Urothelium cell line (cell line): ENCODE results near the gene PTDSS2.
A peak's percentile ranks its signal among the peaks of the same experiment; 100 is the strongest.

ENCODE experiments used
- DNase-seq: peaks from one replicate; pipeline ENCODE4 v3.0.0; 2011; ENCODE audit warnings: low spot score, mixed read lengths
- FAIRE-seq: peaks from 2 replicates; lab custom pipeline; 2011; peaks lifted over from hg19 to GRCh38; lab: Jason Lieb, UNC

PTDSS2 gene

GRCh38 chr11:445765-446588 lies 4.1 kb upstream of the PTDSS2 start:
- DNase-seq (no peak), FAIRE-seq (no peak)

DNA sequence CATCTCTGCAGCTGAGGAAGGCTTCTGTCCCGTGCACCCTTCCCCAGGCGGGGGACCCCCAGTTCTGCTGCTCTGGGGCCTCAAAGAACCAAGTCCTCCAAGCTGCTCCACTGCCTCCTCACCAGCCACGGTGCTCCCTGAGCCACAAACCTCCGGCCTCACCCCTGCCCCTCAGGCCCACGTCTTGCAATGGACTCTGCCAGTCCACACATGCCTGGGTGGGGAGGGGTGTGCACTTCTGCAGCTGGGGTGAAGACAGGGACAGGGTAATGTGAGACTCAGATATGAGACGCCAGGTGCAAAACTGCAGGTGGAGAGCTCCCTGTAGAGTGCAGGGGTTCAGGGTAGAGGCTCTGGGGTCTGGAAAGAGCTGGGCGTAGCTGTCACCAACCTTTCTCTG lies 3.2 kb upstream of the PTDSS2 start:
- FAIRE-seq (no peak), DNase-seq (no peak)

- peak; percentile 13 for FAIRE-seq
- peak; percentile 92 for DNase-seq
Observed at GRCh38 chr11:447923-448731, 2.0 kb upstream of the PTDSS2 start.

DNA sequence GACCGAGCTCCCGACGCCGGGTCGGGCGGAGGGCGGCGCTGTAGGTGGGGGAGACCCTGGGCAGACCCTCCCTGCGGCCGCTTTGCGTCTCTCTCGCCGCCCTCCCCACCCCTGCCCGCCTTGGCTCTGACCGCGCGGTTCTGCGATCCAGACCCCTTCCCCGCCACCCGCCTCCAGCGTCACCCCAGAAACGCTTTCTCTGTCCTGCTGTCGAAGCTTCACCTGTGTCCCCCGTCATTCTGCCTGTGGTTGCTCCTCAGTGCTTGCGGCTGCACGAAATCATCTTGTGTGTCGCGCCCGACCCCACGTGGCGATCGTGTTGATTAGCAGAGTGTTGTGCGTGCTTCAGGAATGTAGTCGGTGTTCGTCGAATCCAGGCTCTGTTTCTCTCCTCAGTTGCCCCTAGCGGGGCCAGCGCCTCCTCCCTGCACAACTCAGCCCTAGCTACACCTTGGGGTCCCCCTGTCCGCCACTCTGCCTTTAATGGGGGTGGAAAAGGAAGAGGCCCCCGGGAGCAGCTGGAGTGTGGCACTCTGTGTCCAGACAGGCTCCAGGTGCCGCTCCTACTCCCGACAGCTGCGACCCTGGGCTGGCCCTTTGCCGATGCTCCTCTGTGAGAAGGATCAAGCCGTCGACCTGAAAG lies 851 bp downstream of the PTDSS2 start:
- FAIRE-seq = no peak
- DNase-seq = peak; percentile 33

DNA sequence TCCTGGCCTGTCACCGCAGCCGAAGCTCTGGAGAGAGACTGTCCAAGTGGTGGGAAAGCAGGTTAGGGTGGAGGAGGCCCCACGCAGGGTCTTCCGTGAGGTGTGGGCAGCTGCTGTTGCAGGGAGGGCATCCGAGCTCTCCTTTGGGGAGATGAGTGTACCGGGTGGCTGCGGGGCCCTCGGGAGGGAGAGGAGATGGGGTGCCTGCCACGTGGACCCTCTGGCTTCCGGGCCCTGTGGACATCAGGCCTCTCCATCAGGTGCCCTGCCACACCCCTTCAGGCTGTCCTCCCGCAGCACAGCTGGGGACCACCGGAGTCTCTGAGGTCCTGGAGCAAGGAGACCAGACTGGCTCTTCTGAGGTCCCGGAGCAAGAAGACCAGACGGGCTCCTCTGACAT lies 1.7 kb downstream of the PTDSS2 start:
- DNase-seq (no peak), FAIRE-seq (no peak)

- DNase-seq (no peak), FAIRE-seq (no peak)
Observed at GRCh38 chr11:452203-452744, 2.2 kb downstream of the PTDSS2 start.

- DNase-seq (no peak), FAIRE-seq (no peak)
Observed at GRCh38 chr11:452916-453527, 2.9 kb downstream of the PTDSS2 start.

GRCh38 chr11:453564-453963 lies 3.5 kb downstream of the PTDSS2 start:
- no peak for DNase-seq
- FAIRE-seq = no peak

DNA sequence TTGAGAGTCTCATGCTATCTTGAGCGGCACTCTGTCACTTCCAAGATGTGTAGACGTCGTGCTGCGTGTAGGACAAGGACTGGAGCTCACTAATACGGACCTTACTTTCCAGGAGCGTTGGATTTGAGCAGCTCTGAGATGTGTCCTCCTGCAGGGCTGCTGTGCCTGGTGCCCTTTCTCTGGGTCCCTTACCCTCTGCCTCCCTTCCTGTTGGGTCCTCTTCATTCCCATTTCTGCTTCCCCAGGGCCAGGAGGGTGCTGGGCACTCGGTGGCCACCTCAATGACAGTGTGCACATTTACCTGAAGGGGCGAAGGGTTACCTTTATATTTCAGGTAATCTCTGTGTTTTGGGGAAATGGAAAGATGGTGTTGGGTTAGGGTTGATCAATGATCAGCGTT lies 4.0 kb downstream of the PTDSS2 start:
- no peak for FAIRE-seq

GRCh38 chr11:454801-455565 lies 4.9 kb downstream of the PTDSS2 start:
- FAIRE-seq = no peak
- no peak for DNase-seq

More for the DNA sequence above, 4.0 kb downstream of the PTDSS2 start:
- DNase-seq = no peak

- no peak for FAIRE-seq
Observed at GRCh38 chr11:455566-456147, 5.6 kb downstream of the PTDSS2 start.

GRCh38 chr11:456533-456932 lies 6.5 kb downstream of the PTDSS2 start:
- FAIRE-seq (no peak), DNase-seq (no peak)

More at GRCh38 chr11:455566-456147, 5.6 kb downstream of the PTDSS2 start:
- no peak for DNase-seq

GRCh38 chr11:457111-457760 lies 7.2 kb downstream of the PTDSS2 start:
- DNase-seq = no peak
- no peak for FAIRE-seq

GRCh38 chr11:459511-460220 lies 9.6 kb downstream of the PTDSS2 start:
- no peak for DNase-seq
- FAIRE-seq = no peak

DNA sequence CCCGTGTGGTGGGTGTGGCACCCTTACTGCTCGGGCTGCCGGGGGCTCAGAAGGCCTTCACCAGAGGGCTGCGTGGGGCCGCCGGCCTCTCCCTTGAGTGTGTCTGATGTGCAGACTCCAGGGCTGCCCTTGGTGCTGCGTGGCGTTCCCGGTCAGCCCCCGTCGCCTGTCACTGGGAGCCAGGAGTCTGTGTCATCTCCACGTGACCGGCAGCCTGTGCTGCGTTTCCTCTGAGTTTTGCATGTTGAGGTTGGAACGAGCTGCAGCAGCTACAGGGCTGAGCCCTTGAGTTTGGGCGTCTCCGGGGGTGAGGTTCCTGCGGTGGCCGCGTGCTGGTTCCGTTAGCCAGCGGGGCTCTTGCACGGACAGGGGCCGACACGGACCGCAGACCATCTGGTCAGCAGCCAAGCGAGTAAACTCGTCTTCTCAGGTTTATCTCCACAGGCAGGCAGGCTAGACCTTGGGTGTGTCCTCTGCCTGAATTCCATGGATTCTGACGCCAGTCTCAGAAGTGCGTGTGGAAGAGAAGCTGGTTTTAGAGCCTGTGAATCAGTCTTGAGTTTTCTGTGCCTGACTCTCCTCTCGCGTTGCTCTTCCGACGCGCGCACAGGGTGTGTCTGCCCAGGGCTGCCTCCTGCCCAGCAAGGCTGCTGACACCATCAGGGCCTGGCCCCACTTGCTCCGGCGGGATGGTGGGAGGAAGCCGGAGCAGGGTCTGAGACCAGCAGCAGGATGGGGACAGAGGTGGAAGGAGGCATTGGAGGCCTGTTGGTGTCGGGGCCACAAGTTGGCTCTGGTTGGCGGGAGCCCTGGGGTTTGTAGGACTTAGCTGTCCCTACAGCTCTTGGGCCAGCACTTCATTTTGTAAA lies 10.5 kb downstream of the PTDSS2 start:
- FAIRE-seq = no peak
- no peak for DNase-seq

DNA sequence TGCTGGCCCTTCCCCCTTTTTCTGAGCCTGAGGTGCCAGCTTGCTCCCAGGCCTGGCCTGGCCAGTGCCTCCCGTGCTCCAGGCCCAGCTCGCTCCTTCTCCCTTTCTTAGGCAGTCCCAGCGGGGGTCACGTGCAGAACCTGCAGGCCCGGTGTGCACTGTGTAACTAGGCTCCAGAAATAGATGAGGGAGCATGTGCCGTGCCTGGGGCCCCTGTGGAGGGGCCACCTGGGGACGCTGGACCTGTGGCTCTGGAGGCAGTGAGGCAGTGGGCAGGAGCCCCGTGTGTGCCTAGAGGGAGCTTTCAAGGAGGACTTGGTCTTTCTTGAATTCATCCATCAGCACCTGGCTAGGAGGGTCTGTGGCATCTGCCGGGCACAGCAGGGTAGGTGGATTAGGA lies 11.5 kb downstream of the PTDSS2 start:
- no peak for FAIRE-seq
- no peak for DNase-seq

DNA sequence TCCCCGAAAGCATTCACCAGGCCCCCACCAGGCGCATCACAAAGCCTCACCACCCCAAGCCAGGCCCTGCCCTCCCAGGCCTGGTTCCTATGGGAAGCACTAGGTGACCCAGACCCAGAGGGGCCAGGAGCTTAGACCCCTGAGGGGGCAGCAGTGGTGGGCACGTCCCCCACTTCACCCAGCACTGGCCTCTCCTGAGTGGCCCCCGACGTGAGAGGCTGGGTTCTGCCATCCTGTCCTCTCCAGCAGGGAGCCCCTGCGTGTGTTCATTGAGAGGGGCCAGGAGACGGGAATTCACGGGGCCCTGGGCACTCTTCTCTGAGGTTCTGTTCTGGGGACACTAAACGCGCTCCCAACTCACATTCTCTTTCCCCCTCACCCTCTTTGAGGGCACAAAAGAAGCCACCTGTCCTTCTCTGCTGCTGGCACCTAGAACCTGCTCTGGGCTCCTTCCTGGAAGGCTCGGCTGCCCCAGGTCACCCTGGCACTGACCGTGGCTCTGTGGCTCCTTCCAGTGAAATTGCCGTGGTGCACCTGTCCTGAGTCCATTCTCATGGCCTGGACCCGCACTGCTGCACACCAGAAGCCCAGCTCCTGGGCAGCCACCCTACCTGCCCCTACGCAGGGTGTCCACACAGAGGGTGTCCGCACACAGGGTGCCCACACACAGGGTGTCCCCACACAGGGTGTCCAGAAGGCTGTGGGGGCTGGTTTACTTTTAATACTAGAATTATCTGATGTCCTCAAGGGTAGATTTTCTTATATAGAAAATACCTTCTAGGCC lies 12.2 kb downstream of the PTDSS2 start:
- no peak for DNase-seq
- no peak for FAIRE-seq
